IMR-90 (cell line): ENCODE results near the gene LAMB3. TPM values are rescaled to one million over a fixed set of nuclear protein-coding genes. Genes with fewer than 3 reads are reported as not detected.

Experiments used
- ATAC-seq: fragments of 200-7000 bp; cut with Tn5 transposase; 2 replicates; pipeline ENCODE4 v1.9.1; 2020; ENCODE audit warnings: low read depth, mild to moderate bottlenecking, moderate library complexity
- BruUV-seq: library from RNA; stranded (reverse); fragments of 400-500 nt; replicated peaks from 2 replicates; lab custom pipeline; 2021; lab: Mats Ljungman, UMichigan
- CTCF ChIA-PET: fragments of 300-600 bp; formaldehyde crosslinking; extraction: SDS; loops from one replicate; lab custom pipeline; 2021; ENCODE audit warnings: antibody characterized with exemption; lab: Yijun Ruan, JAX
- POLR2A ChIA-PET: fragments of 300-600 bp; sonication (Branson Sonifier 250); formaldehyde crosslinking; loops from one replicate; lab custom pipeline; 2022; ENCODE audit warnings: antibody characterized with exemption; ENCODE audit not compliant: unreplicated experiment; lab: Charles Lee
- DNase-seq: peaks from one replicate; pipeline ENCODE4 v3.0.0; 2013
- H2AFZ ChIP-seq: replicated peaks from 2 replicates; pipeline ENCODE3; 2013; ENCODE audit warnings: low read length, mild to moderate bottlenecking; ENCODE audit not compliant: poor library complexity
- H2AK5ac ChIP-seq: 2 replicates; pipeline ENCODE4 v1.6.1; 2013; ENCODE audit warnings: low read depth, low read length, inconsistent platforms
- H2AK9ac ChIP-seq: replicated peaks from 2 replicates; pipeline ENCODE3; 2013; ENCODE audit warnings: mild to moderate bottlenecking, low read depth, low read length, moderate library complexity; ENCODE audit not compliant: poor library complexity
- H2BK120ac ChIP-seq: 2 replicates; pipeline ENCODE4 v1.6.1; 2013; ENCODE audit warnings: low read depth, low read length, inconsistent platforms
- H2BK15ac ChIP-seq: 3 replicates; pipeline ENCODE4 v1.6.1; 2013; ENCODE audit warnings: low read depth, low read length, inconsistent platforms
- H2BK20ac ChIP-seq: 2 replicates; pipeline ENCODE4 v1.6.1; 2013; ENCODE audit warnings: low read depth, mild to moderate bottlenecking, inconsistent platforms, low read length, moderate library complexity
- H2BK5ac ChIP-seq: 2 replicates; pipeline ENCODE4 v1.6.1; 2013; ENCODE audit warnings: mild to moderate bottlenecking, low read depth, low read length, inconsistent platforms; ENCODE audit not compliant: poor library complexity, severe bottlenecking
- H3K14ac ChIP-seq: replicated peaks from 2 replicates; pipeline ENCODE4 v1.6.1; 2013; ENCODE audit warnings: low read depth, low read length, inconsistent platforms
- H3K18ac ChIP-seq: 2 replicates; pipeline ENCODE4 v1.6.1; 2013; ENCODE audit warnings: low read depth, low read length, control low read depth
- H3K23ac ChIP-seq: 2 replicates; pipeline ENCODE4 v1.6.1; 2013; ENCODE audit warnings: low read depth, low read length, inconsistent platforms
- H3K27ac ChIP-seq: 2 replicates; pipeline ENCODE4 v1.5.1; 2013; ENCODE audit warnings: mild to moderate bottlenecking, control low read depth, low read length; ENCODE audit not compliant: insufficient read depth
- H3K27me3 ChIP-seq: 2 replicates; pipeline ENCODE4 v1.6.1; 2013; ENCODE audit warnings: low read length; ENCODE audit not compliant: control insufficient read depth, insufficient read depth
- H3K36me3 ChIP-seq: 2 replicates; pipeline ENCODE4 v1.6.1; 2013; ENCODE audit warnings: low read length, mixed read lengths; ENCODE audit not compliant: control insufficient read depth, insufficient read depth
- H3K4ac ChIP-seq: 2 replicates; pipeline ENCODE4 v1.6.1; 2013; ENCODE audit warnings: low read depth, low read length, inconsistent platforms
- H3K4me1 ChIP-seq: 2 replicates; pipeline ENCODE4 v1.6.1; 2013; ENCODE audit warnings: low read length, mixed read lengths; ENCODE audit not compliant: control insufficient read depth, insufficient read depth
- H3K4me2 ChIP-seq: 2 replicates; pipeline ENCODE4 v1.6.1; 2013; ENCODE audit warnings: low read depth, mild to moderate bottlenecking, control low read depth, low read length, moderate library complexity
- H3K4me3 ChIP-seq: 2 replicates; pipeline ENCODE4 v1.5.1; 2013; ENCODE audit warnings: low read depth, mild to moderate bottlenecking, control low read depth, low read length, moderate library complexity; ENCODE audit not compliant: insufficient read depth
- H3K56ac ChIP-seq: 2 replicates; pipeline ENCODE4 v1.6.1; 2013; ENCODE audit warnings: low read length, inconsistent platforms; ENCODE audit not compliant: insufficient read depth; ENCODE audit errors: extremely low read depth
- H3K79me1 ChIP-seq, 2 experiments: 2 replicates each; pipeline ENCODE4 v1.6.1; 2013; ENCODE audit warnings: low read length in 2 of 2, inconsistent platforms in 1 of 2, low read depth in 1 of 2
- H3K9ac ChIP-seq: 2 replicates; pipeline ENCODE4 v1.6.1; 2013; ENCODE audit warnings: low read depth, low read length, control low read depth
- H3K9me1 ChIP-seq: 2 replicates; pipeline ENCODE4 v1.6.1; 2013; ENCODE audit warnings: low read length, inconsistent platforms; ENCODE audit not compliant: insufficient read depth
- H3K9me3 ChIP-seq: 2 replicates; pipeline ENCODE4 v1.6.1; 2013; ENCODE audit warnings: low read length; ENCODE audit not compliant: control insufficient read depth, insufficient read depth
- H4K20me1 ChIP-seq: 2 replicates; pipeline ENCODE4 v1.6.1; 2013; ENCODE audit warnings: low read length, inconsistent platforms; ENCODE audit not compliant: insufficient read depth
- H4K5ac ChIP-seq: 2 replicates; pipeline ENCODE4 v1.6.1; 2013; ENCODE audit warnings: mild to moderate bottlenecking, low read depth, low read length, control low read depth
- H4K8ac ChIP-seq, 2 experiments: 2 replicates each; pipeline ENCODE4 v1.6.1; 2013; ENCODE audit warnings: low read depth in 2 of 2, low read length in 2 of 2, control low read depth in 1 of 2, inconsistent platforms in 1 of 2
- H4K91ac ChIP-seq: 2 replicates; pipeline ENCODE4 v1.6.1; 2013; ENCODE audit warnings: low read depth, low read length, inconsistent platforms; ENCODE audit not compliant: insufficient read depth
- CEBPB ChIP-seq: IDR thresholded peaks from 2 replicates; pipeline ENCODE4 v1.6.1; 2012; ENCODE audit warnings: low read depth, low read length, improper control_type of control experiment
- MAFK ChIP-seq: IDR thresholded peaks from 2 replicates; pipeline ENCODE4 v1.6.1; 2012; ENCODE audit warnings: low read depth, low read length, improper control_type of control experiment
- MAZ ChIP-seq: IDR thresholded peaks from 2 replicates; pipeline ENCODE4 v1.6.1; 2012; ENCODE audit warnings: low read depth, mild to moderate bottlenecking, low read length, improper control_type of control experiment, moderate library complexity, borderline replicate concordance
- NFE2L2 ChIP-seq: fragments of 150-350 bp; IDR thresholded peaks from 2 replicates; pipeline ENCODE4 v1.6.1; 2016; ENCODE audit warnings: low read depth, mild to moderate bottlenecking, low read length
- POLR2A ChIP-seq: IDR thresholded peaks from 2 replicates; pipeline ENCODE4 v1.6.1; 2012; ENCODE audit warnings: mild to moderate bottlenecking, low read depth, low read length
- RAD21 ChIP-seq: IDR thresholded peaks from 2 replicates; pipeline ENCODE4 v1.6.1; 2012; ENCODE audit warnings: low read length, improper control_type of control experiment
- SMC3 ChIP-seq: fragments of 150-350 bp; IDR thresholded peaks from 2 replicates; pipeline ENCODE4 v1.6.1; 2016; ENCODE audit warnings: low read depth, mild to moderate bottlenecking, antibody characterized with exemption, low read length, moderate library complexity
- WGBS, 2 experiments: methylation state at CpG; one replicate each; pipeline versions ENCODE4 v1.1.5 to v1.1.7; 2013; ENCODE audit warnings: missing lambda C conversion rate in 2 of 2; ENCODE audit not compliant: insufficient read length in 1 of 2; ENCODE audit errors: extremely low coverage in 2 of 2; 5-methylcytosine and 5-hydroxymethylcytosine counted together
- dilution Hi-C: fragments of 300-500 bp; cut with HindIII; formaldehyde crosslinking; loops from one replicate; pipeline ENCODE4 v1.14.3; 2018; ENCODE audit warnings: low sequenced_read_pairs; ENCODE audit not compliant: unreplicated experiment
- in situ Hi-C: fragments of 300-500 bp; cut with MboI; formaldehyde crosslinking; loops from 3 replicates; pipeline ENCODE4 v1.14.3; 2019; ENCODE audit warnings: low sequenced_read_pairs, inconsistent platforms, mixed read lengths
- intact Hi-C: fragments of 100-400 bp; cut with micrococcal nuclease; formaldehyde crosslinking; loops from 2 replicates; pipeline ENCODE4 v1.10.0; 2022
- polyA plus RNA-seq, 3 experiments: library from polyadenylated mRNA; depleted of rRNA; stranded (reverse); fragments of >200 nt; gene quantifications; 2 replicates each; pipeline ENCODE4 v1.2.3, GENCODE V29; 2012; ENCODE audit warnings: low replicate concordance in 1 of 3
- total RNA-seq: library from RNA; depleted of rRNA; stranded (reverse); fragments of >200 nt; gene quantifications from 2 replicates; pipeline ENCODE4 v1.2.3, GENCODE V29; 2012
- TF ChIP-seq, protein P1 (sequence below): conservative IDR thresholded peaks from 2 replicates; pipeline ENCODE4 v1.5.1; 2012; ENCODE audit warnings: mild to moderate bottlenecking, low read depth, low read length, improper control_type of control experiment

The LAMB3 gene
- total and polyA plus RNA-seq, 2 of the 4 experiments (the other 2 are of a cell fraction) = 0.72 to 2.1 TPM

DNA sequence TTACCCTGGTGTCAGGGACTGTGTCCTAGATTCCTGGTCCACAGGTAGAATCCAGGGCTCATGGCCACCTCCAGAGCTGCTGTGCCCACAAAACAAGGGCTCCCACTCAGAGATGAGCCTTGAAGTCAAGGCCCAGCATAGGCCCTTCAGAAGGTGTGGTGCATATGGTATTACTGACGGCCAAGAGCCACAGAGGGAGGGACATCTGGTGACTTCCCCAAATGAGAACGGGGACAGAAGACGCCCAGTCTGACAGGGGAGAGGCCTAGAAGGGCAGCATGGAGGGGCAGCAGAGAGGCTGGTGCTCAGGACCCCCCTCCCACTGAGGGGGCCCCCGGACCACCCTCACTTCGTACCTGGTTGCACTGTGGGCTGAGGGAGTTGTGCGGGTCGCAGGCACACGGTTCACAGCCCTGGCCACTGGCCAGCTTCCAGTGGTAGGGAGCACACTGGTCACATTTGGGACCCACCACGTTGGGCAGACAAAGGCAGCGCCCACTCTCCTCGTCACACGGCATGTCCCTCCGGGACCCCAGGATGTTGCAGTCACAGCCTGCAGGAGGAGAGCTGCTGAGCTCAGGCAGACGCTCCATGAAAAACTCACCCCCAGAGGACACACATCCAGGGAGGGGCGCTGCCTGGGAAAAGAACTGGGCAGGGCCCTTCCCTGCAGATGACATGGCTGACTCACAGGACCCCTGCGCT lies 25.0 kb downstream of the LAMB3 start:
- no peak overlapping the region for H2BK5ac ChIP-seq
- intact Hi-C loops = loop anchor here (1.0 kb wide), 3 partner anchors 51 to 66 kb away; no protein-coding TSS in a partner anchor
- H2BK15ac ChIP-seq = no peak overlapping the region
- H4K20me1 ChIP-seq = no peaks in the 10 kb centered on the region
- H3K27ac ChIP-seq = no peak overlapping the region
- 0 out of 2 replicates have a peak overlapping the region, but pooled peaks have one; percentile 39 for H2AK5ac ChIP-seq
- H3K9ac ChIP-seq = no peak overlapping the region
- no peaks in the 10 kb centered on the region; the same call in 1 of the 2 replicates for H3K9me1 ChIP-seq
- CTCF ChIA-PET = interaction anchor here (0.5 to 1.6 kb wide), 8 partner anchors 12 to 60 kb away, joined by 3 to 11 read pairs (median 4); partner anchors contain the start of gene LAMB3
- TF ChIP-seq NFE2L2 (no peak), MAFK (no peak), SMC3 (no peak), POLR2A (no peak), CEBPB (no peak), RAD21 (no peak), MAZ (no peak)
- TF ChIP-seq, protein P1, sequence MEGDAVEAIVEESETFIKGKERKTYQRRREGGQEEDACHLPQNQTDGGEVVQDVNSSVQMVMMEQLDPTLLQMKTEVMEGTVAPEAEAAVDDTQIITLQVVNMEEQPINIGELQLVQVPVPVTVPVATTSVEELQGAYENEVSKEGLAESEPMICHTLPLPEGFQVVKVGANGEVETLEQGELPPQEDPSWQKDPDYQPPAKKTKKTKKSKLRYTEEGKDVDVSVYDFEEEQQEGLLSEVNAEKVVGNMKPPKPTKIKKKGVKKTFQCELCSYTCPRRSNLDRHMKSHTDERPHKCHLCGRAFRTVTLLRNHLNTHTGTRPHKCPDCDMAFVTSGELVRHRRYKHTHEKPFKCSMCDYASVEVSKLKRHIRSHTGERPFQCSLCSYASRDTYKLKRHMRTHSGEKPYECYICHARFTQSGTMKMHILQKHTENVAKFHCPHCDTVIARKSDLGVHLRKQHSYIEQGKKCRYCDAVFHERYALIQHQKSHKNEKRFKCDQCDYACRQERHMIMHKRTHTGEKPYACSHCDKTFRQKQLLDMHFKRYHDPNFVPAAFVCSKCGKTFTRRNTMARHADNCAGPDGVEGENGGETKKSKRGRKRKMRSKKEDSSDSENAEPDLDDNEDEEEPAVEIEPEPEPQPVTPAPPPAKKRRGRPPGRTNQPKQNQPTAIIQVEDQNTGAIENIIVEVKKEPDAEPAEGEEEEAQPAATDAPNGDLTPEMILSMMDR = no peak
- no peak overlapping the region for H2BK120ac ChIP-seq
- BruUV-seq = no TSS peak
- H2AK9ac ChIP-seq = peak overlapping the region; percentile 29
- dilution Hi-C loops = no loop called here
- in situ Hi-C loops = loop anchor here (5.0 kb wide), 1 partner anchor 50 kb away; no protein-coding TSS in a partner anchor
- no peak overlapping the region for H4K8ac ChIP-seq
- DNase-seq (no peak), ATAC-seq (peak; percentile 40; the same call in 1 of the 2 replicates)
- no peak overlapping the region for H3K4ac ChIP-seq
- no peaks in the 10 kb centered on the region; the same call in none of the 2 replicates for H3K4me1 ChIP-seq
- no peak overlapping the region for H4K91ac ChIP-seq
- 65% methylated on average over 9 of the region's 16 CpGs; no CpG with 5 or more reads in 1 of the 2 experiments for WGBS, 2 experiments
- no peaks in the 10 kb centered on the region for H3K9me3 ChIP-seq
- H3K36me3 ChIP-seq = no peaks in the 10 kb centered on the region
- POLR2A ChIA-PET = no interaction called here
- no peak overlapping the region for H3K18ac ChIP-seq
- H4K5ac ChIP-seq = no peak overlapping the region
- no peak overlapping the region for H2BK20ac ChIP-seq
- no peak overlapping the region for H3K4me3 ChIP-seq
- H3K56ac ChIP-seq = no peak overlapping the region
- no peaks in the 10 kb centered on the region for H3K27me3 ChIP-seq
- no peak overlapping the region for H3K14ac ChIP-seq
- no peaks in the 10 kb centered on the region for H3K79me1 ChIP-seq
- H2AFZ ChIP-seq = peak overlapping the region; percentile 84
- no peak overlapping the region for H3K4me2 ChIP-seq
- no peak overlapping the region for H3K23ac ChIP-seq
